ENCODE measurements around the gene EEF1AKMT3.

EEF1AKMT3 gene

DNA sequence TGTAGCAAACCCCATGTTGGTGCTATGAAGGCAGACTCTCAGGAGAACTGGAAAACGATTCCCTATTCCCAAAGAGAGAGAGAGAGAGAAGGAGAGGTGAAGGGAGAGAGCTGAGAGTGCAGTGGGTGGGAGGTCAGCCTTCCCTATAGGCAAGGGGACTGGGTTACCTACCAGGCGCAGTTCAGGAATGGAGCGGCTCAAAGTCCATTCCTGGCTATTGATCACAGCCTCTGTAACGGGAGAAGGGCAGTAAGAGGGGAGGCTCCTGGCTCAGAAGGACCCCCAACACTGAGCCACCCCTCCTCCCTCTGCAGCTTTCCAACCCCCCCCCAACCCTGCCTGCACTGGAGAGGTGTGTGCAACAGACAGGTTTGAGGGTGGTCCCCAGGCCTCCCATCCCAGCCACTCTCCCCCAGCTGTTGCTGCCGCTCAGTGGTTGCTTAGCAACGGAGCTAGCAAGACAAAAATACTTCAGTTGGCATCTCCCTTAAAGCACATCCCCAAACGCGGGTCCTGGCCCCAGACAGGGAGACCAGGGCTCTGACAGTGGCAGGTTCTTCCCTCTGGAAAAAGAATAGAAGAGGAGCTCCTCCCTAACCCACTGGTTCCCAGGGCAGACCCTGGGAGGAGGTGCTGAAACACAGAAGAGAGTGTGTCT, 37.1 kb upstream of the EEF1AKMT3 start:
- peak in 1 of 2 experiments; percentile 22 for DNase-seq

GRCh38 chr12:57735952-57736740, 36.3 kb upstream of the EEF1AKMT3 start:
- DNase-seq = peak; percentile 43 to 63

GRCh38 chr12:57736741-57737466, 35.5 kb upstream of the EEF1AKMT3 start:
- DNase-seq = no peak

- peak in 1 of 2 experiments; percentile 42 for DNase-seq
Observed at GRCh38 chr12:57737467-57738460, 34.6 kb upstream of the EEF1AKMT3 start.

DNA sequence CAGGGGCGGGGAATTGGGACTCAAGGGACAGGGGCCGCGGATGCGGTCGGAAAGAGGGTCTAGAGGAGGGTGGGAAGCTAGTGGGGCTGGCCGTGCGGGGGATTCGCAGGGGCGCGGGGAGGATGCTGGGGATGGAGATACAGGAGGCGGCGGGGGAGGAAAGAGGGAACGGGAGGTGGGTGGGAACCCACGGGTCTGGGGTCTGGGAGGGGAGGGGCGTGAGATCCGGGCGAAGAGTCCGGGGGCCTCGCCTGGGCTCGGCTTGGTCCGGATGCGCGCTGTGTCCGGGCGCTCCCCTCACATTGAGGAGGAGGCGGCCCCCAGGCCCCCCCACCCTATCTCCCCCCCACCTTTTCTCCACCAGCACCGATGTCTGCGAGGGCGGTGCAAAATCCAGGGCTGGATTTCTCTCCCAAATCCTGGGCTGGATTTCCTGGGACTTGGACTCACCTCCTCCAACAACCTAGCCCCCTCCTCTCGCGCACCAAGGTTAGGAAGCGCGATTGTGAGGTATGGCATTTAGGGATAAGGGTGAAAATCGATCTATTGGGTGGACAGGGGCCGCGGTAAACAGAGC, 33.7 kb upstream of the EEF1AKMT3 start, which contains the start of gene AGAP2:
AGAP2 (minus strand) TSS at position 82 of the 577 bp plus-strand sequence. CDS start 496 bp downstream, outside the sequence.
- peak; percentile 25 to 47 for DNase-seq

DNA sequence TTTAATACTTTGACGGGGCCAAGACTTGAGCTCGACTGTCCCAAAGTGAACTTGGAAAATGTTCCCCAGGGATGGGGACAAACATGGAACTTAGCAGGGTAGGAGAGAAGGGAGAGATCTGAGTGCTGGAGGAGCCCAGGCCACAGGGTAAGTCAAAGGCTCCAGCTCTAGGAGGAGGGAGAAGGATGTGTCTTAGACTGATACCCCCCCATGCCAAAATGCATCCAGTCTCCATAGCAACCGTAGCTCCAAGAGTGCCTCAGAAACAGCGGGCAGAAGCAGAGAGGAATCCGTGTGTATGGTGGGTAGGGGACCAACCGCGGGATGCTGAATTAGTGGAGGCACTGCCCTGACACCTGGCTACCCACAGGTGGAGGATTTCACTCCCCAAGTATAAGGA, 33.0 kb upstream of the EEF1AKMT3 start:
- DNase-seq = no peak

GRCh38 chr12:57739914-57740538, 32.4 kb upstream of the EEF1AKMT3 start:
- DNase-seq = no peak

GRCh38 chr12:57740656-57741412, 31.6 kb upstream of the EEF1AKMT3 start:
- DNase-seq = no peak

GRCh38 chr12:57741413-57741789, 31.0 kb upstream of the EEF1AKMT3 start:
- no peak for DNase-seq

DNA sequence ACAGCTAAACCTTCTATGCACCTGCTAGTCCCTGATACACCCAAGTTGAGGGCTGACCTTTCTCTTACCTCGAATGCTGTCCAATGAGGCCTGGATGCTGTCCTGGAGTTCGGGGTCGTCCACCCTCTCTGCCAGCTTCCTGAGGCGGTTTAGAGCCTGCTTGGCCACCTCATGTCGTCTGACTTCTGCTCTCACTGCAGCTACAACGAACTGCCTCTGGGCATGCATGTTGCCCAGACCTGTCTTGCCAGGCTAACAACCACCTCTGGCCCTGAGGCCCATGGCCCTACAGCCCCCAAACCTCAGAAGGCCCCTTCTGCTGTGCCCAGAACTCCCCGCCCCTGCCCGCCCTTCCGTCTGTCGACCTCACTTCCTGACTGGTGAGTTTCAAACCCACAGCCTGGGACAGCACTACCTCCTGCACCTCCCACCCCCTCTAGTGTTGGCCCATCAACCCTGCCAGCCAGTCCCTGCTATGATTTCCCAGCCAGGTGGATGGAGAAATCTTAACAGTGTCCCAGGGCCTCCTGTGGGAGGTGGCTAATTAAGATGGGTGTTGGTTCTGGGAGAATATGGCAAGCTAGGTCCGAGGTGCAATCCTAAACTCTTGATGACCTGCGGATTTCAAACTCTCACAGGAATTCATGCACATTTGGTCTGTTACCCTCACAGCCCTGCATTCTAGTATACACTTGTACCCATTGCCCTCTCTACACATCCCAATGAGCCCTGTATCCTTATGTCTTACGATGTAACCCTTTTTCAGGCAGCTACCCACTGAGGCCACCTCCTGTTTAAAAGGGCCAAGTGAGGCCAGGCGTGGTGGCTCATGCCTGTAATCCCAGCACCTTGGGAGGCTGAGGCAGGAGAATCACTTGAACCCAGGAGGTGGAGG, 30.3 kb upstream of the EEF1AKMT3 start:
- no peak for DNase-seq

GRCh38 chr12:57743769-57744168, 28.6 kb upstream of the EEF1AKMT3 start:
- DNase-seq = no peak

DNA sequence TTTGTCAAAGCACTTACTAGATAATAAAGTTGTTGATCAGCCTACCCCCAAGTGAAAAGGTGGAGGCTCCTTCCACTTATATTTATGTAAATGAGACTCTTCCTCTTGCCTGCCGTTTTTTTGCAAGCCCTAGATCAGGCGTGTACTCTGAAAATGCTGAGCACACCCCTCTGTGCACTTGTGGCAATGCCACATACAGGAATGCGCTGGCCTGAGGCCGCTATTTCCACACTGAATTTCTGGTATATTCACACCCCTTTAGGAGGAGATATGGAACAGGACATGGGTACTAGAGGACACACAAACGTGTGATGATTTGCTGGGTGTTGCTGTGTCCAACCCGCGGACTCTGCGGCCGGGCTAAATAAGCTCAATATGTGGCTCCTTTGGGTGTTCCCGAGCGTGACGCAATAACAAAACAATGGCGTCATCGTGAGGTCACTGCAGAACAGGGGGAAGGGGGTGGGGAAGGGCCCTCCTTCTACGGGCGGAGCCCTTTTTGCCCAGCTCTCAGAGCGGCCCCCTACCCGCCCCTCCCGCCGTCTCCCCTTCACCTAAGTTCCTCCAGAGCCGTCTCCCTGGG, 28.1 kb upstream of the EEF1AKMT3 start:
- peak; percentile 79 to 82 for DNase-seq

DNA sequence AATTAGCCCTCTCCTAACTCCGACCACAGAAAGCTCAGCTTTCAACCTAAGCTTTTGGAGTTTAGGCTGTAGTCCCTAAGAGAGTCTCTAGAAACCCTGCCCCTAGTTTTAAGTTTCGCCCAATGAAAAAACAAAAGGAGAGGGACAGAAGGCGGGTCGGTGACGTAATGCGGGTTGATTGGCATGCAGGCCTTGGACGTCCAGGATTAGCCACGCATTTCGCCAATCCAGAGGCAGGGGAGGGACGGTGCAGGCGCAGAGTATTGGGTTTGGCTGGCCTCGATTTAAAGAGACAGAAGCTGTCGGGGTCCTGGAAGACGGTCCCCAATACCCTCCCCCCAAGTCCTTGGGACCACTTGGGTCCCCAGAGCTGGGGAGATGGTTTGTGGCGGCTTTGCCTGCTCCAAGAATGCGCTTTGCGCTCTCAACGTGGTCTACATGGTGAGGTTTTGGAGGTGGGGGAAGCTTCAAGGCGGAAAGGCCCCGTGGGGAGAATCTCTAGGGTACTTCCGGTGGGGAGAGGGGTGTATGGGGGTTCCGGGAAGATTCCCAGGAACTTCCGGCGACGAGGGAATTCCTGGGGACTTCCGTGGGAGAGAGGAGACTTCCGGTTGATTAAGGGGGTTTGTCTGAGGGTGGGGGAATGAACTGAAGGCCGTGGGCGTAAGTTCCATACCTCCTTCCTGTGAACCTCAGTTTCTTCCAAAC, 27.5 kb upstream of the EEF1AKMT3 start, which contains the start of gene TSPAN31:
TSPAN31 (plus strand) TSS at position 263 of the 708 bp plus-strand sequence; CDS start at position 379, 116 bp downstream.
- peak; percentile 97 to 98 for DNase-seq

GRCh38 chr12:57745485-57745881, 26.9 kb upstream of the EEF1AKMT3 start:
- no peak for DNase-seq

GRCh38 chr12:57746025-57746424, 26.4 kb upstream of the EEF1AKMT3 start:
- DNase-seq = no peak

GRCh38 chr12:57749061-57749460, 23.4 kb upstream of the EEF1AKMT3 start:
- DNase-seq = no peak

DNA sequence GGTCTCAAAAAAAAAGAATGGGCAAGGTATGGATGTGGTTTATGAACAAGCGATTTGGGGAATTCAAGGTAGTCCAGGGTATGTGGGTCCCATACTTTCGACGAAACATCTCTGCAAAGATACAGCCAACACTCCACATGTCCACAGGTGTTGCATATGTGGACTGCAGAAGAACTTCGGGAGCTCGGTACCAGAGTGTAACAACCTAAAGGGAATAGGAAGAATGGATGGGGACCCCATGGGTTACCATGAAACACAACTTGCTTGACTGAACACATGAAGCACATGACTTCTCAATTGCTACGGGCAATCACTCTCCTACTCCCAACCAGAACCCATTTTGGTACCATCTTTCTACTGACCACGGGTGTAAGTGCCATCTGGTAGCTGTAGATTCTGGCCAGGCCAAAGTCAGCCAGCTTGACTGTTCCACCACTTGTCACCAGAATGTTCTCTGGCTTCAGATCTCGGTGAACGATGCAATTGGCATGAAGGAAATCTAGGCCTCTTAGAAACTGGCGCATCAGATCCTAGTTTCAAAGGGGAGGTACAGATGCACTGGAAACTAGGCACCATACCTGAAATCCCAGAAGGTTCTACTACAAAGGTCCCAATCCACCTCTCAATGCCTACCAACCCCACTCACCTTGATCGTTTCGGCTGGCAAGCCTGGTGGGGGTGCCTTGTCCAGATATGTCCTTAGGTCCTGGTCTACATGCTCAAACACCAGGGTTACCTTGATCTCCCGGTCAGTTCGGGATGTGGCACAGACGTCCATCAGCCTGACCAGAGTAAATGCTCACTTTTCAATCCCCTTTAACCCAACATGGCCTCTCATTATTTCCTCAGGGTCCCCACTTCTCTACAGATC, 21.6 kb upstream of the EEF1AKMT3 start:
- DNase-seq = no peak
